GM19025 (cell line): ENCODE measurements around the gene ATF7.

Source experiments
- ATAC-seq: cut with Tn5 transposase; IDR thresholded peaks from one replicate; pipeline ENCODE4 v1.9.1; 2021; ENCODE audit warnings: mild to moderate bottlenecking, low read depth, moderate library complexity; ENCODE audit not compliant: unreplicated experiment

ATF7 gene

DNA sequence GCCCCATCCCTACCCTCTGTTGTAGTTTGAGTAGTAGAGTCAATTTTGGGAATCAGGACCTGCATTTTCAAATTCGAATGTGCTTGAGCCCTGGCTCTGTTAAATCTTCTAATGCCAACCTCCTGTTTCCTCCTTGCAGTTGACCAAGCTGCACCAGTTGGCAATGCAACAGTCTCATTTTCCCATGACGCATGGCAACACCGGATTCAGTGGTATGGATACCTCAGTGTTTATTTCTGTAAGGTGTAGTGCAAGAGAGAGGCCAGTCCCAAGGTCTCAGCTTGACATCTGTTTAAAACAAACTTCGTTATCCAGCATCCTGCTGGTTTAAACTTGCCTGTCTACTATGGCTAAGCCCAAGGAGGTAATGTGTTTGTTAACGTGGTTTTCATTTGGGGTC lies 159.1 kb downstream of the ATF7 start:
- no peak for ATAC-seq

DNA sequence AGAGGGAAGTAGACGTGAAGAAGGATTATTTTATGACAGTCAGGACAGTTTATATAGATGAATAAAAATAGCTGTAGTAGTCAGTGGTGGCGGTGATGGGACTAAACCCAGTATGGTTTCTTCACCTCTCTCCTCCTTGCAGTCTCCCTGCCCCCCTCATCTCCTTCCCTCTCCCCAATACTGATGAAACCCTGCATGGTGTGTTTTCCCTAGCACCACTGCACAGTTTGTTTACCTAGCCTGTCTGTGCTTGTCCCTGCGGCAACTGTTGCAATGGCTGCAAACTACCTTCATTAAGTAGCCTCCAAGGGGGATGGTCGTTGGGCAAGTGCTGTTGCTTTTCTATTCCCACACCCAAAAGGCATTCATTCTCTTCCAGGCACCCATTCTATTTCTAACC lies 159.5 kb downstream of the ATF7 start:
- ATAC-seq, result no peak

DNA sequence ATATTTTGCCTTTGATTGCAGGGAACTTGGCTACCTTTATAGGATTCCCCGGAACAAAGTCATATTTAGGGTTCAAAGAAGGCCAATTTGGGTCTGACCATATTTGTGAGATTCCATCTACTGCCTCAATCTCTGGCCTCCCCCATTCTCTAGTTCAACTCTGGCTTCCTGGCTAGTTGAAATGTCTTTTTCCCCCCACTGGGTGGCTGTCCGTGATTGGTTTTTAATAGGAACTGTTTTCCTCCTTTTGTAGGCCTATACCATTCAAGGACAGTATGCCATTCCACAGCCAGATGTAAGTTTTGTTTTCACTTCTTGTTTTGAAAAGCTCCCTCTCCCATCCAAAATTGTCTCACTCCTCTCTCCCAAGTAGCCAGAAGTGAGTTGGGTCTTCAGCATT lies 160.5 kb downstream of the ATF7 start:
- no peak for ATAC-seq

DNA sequence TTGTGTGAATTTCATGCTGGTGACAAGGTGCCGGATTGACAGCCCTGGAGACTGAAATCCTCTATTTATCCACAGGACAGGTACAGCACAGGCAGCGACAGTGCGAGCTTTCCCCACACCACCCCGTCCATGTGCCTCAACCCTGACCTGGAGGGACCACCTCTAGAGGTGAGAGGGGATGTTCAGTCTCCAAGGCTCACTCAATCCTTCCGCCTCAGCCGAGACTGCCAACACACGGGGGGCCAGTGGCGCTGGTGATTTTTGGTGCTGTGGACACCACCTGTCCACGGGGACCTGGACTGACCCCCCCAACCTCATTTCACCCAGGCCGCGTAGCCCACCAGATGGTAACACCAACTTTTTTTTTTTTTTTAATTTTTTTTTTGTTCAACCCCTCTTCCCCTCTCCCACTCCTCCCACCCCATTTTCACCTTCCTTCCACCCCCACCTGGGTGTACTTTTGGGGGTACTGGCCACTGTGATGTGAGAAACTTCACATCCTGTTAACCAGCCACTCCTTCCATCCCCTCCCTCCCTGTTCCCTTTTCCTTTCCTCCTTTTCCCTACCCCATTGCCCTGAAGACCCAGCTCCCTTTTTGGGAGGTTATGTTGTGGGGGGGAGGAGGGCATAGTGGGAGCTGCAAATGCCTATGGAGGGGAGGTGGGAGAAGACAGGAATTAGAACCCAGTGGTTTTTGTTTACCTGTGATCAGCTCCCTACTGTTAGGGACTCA lies 161.3 kb downstream of the ATF7 start:
- no peak for ATAC-seq

DNA sequence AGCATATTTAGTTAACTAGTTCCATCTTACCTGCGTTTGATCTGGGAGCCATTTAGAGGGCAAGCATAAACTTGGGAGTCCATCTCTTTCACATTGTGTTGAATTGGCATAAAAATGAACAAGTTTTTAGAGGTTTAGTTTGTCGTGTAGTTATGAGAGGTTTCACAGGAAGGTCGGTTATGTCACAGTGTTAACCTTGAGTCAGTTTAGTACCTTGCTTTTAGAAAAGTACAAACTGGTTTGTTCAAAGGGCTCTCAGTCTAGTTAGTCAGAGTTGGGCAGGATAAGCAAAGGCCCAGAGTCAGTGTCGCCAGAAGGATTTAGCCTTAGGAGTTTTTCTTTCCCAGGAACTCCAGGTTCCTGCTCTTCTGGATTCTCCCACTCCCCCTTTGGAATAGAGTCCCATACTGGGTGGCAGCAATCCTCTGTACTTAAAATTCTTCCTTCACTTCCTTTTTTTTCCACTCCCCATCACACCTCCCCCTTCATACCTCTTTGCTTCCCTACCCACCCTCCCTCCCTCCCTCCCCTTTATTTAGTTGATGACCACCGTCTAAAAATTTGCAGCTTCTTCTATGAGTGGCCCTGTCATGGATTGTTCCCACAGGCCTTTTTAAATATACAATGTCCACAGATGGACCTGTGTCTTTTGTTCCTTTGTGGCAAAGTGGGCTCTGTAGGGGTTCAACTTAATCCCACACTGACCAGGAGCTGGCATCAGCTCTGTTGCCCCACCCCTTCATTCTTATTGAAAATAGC lies 162.2 kb downstream of the ATF7 start:
- ATAC-seq, result no peak

DNA sequence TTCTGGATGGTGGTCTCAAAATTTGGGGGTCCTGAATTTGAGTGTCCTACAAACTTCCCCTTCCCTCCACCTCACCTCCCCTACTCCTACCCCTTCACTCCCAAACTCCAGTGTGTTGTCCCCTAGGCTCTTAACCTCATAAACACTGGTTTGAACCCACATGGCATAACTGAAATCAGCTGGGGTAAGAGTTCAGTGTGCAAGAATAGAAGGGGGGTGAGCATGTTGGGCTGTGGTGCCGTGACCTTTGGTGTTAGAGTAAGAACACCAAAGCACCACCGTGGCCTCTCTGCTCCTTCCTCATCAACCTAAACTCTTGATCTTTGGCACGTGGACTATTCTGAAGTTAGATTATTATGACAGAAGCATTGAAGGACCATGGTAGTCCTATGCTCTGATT lies 163.2 kb downstream of the ATF7 start:
- no peak for ATAC-seq

DNA sequence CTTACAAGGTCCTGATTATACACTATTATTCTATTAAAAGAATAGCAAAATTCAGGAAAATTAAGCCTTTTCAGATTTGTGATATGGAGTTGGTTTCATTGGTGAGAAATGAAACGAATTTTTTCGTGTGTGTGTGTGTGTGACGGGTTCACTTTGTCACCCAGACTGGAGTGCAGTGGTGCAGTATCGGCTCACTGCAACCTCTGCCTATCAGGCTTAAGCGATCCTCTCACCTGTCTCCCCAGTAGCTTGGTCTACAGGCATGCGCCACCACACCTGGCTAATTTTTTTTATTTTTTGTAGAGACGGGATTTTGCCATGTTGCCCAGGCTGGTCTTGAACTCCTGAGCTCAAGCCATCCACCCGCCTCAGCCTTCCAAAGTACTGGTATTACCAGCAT lies 164.6 kb downstream of the ATF7 start:
- ATAC-seq, result no peak

DNA sequence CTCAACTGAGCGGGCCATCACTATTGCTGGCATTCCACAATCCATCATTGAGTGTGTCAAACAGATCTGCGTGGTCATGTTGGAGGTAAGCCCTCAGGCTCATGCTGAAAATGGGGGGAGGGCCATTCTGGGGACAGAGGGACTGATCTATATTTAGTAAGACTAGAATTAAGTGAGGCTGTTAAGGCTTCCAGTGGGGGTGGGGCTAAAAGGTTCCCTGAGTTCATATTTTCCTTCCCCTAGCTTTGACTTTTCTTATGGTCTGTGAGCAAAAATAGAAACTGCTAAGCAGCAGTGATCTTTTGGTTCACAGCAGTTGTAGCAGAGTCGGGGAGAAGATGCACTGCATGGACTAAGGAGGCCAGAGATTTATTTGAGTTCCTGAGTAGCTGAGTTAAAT lies 165.1 kb downstream of the ATF7 start:
- ATAC-seq, result no peak

DNA sequence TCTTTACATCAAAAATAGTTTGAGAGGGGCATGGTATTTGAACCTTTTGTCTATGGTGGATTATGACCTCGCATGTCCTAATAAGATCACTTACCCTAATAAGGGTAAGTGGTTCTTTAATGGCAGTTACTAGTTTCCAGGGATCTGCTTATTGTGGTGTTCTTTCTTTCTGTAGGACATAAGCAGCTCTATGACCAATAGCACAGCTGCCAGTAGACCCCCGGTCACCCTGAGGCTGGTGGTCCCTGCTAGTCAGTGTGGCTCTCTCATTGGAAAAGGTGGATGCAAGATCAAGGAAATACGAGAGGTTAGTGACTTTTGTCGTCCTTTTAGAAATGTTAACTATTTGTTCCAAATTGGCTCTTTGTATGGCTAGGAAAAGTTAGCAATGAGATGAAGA lies 167.1 kb downstream of the ATF7 start:
- no peak for ATAC-seq
